ENCODE results near the gene UBE2H. TPM values are rescaled to one million over a fixed set of nuclear protein-coding genes. Genes with fewer than 3 reads are reported as not detected.
"Not testable (repeated sequence)": the region's sequence is repeated elsewhere in the genome, so short reads cannot be mapped to it uniquely, and the experiment has no call there.

Gene UBE2H
- total RNA-seq, 1 donor from 2014 or later, result 104 TPM

- Mint-ChIP-seq H3K4me3 (no peak overlapping the region), H3K27me3 (ENCODE audit: low read depth) (no peaks in the 10 kb centered on the region), H3K4me1 (peaks cover 45% of the 10 kb centered on the region), H3K27ac (peak overlapping the region; percentile 99), H3K9me3 (no peaks in the 10 kb centered on the region), H3K36me3 (peaks cover 10% of the 10 kb centered on the region)
- TF ChIP-seq CTCF (IDR thresholded peaks at IDR 0.05; ENCODE audit: unreplicated experiment), result no peak
- no peak for DNase-seq (ENCODE audit: low spot score in 2 of 2, unreplicated experiment in 2 of 2)
Observed at GRCh38 chr7:129830949-129831348, 121.8 kb downstream of the UBE2H start.

GRCh38 chr7:129829737-129830631 is 122.8 kb downstream of the UBE2H start:
- peak; percentile 73 for TF ChIP-seq CTCF (IDR thresholded peaks at IDR 0.05; ENCODE audit: unreplicated experiment)
- Mint-ChIP-seq H3K9me3 (no peaks in the 10 kb centered on the region), H3K27me3 (ENCODE audit: low read depth) (no peaks in the 10 kb centered on the region), H3K36me3 (peaks cover 10% of the 10 kb centered on the region), H3K4me3 (peak overlapping the region; percentile 41), H3K27ac (peak overlapping the region; percentile 99), H3K4me1 (peaks cover 45% of the 10 kb centered on the region)
- peak; percentile 37 to 72 for DNase-seq (ENCODE audit: low spot score in 2 of 2, unreplicated experiment in 2 of 2)

- TF ChIP-seq CTCF (IDR thresholded peaks at IDR 0.05; ENCODE audit: unreplicated experiment), result no peak
- Mint-ChIP-seq H3K27ac (peak overlapping the region; percentile 99), H3K36me3 (peaks cover 5% of the 10 kb centered on the region), H3K4me1 (peaks cover 47% of the 10 kb centered on the region), H3K27me3 (ENCODE audit: low read depth) (no peaks in the 10 kb centered on the region), H3K4me3 (no peak overlapping the region), H3K9me3 (no peaks in the 10 kb centered on the region)
- no peak for DNase-seq (ENCODE audit: low spot score in 2 of 2, unreplicated experiment in 2 of 2)
Observed at GRCh38 chr7:129828989-129829736, 123.6 kb downstream of the UBE2H start.

GRCh38 chr7:129828078-129828762 is 124.5 kb downstream of the UBE2H start:
- TF ChIP-seq CTCF (IDR thresholded peaks at IDR 0.05; ENCODE audit: unreplicated experiment), result no peak
- peak overlapping the region; percentile 50 for H3K27ac Mint-ChIP-seq
- no peak for DNase-seq (ENCODE audit: low spot score in 2 of 2, unreplicated experiment in 2 of 2)
- peaks cover 3% of the 10 kb centered on the region for H3K36me3 Mint-ChIP-seq
- peaks cover 38% of the 10 kb centered on the region for H3K4me1 Mint-ChIP-seq
- H3K27me3 Mint-ChIP-seq (ENCODE audit: low read depth), result no peaks in the 10 kb centered on the region
- H3K9me3 Mint-ChIP-seq, result no peaks in the 10 kb centered on the region
- H3K4me3 Mint-ChIP-seq, result no peak overlapping the region

GRCh38 chr7:129827467-129827990 is 125.2 kb downstream of the UBE2H start:
- no peak overlapping the region for H3K27ac Mint-ChIP-seq
- no peaks in the 10 kb centered on the region for H3K9me3 Mint-ChIP-seq
- peaks cover 2% of the 10 kb centered on the region for H3K36me3 Mint-ChIP-seq
- peaks cover 37% of the 10 kb centered on the region for H3K4me1 Mint-ChIP-seq
- no peaks in the 10 kb centered on the region for H3K27me3 Mint-ChIP-seq (ENCODE audit: low read depth)
- H3K4me3 Mint-ChIP-seq, result peak overlapping the region; percentile 26
- no peak for TF ChIP-seq CTCF (IDR thresholded peaks at IDR 0.05; ENCODE audit: unreplicated experiment)
- no peak for DNase-seq (ENCODE audit: low spot score in 2 of 2, unreplicated experiment in 2 of 2)

GRCh38 chr7:129826895-129827294 is 125.9 kb downstream of the UBE2H start:
- H3K9me3 Mint-ChIP-seq; DNase-seq (ENCODE audit: low spot score in 2 of 2, unreplicated experiment in 2 of 2); H3K27ac Mint-ChIP-seq; H3K27me3 Mint-ChIP-seq (ENCODE audit: low read depth); H3K36me3 Mint-ChIP-seq: not testable (repeated sequence)
- H3K4me1 Mint-ChIP-seq, result peaks cover 30% of the 10 kb centered on the region
- H3K4me3 Mint-ChIP-seq, result peak overlapping the region; percentile 26
